Uterus (tissue), 4 donors: ENCODE results near the gene RAB33B. TPM values are rescaled to one million over a fixed set of nuclear protein-coding genes. Genes with fewer than 3 reads are reported as not detected.

Experiments used
- DNase-seq, 2 donors: peaks; one replicate each; pipeline ENCODE4 v3.0.0-alpha.2; 2019 to 2020
- H3K27ac ChIP-seq, 2 donors: fragments of 200-600 bp; sonication (generic); 1 replicate in 1 of 2; 2 replicates in 1 of 2; pipeline ENCODE4 v1.5.1; 2016 to 2018
- H3K27me3 ChIP-seq, 2 donors: fragments of 200-600 bp; sonication (generic); one replicate each; pipeline ENCODE4 v1.5.1; 2018 to 2019; ENCODE audit warnings: control low read depth in 1 of 2
- H3K36me3 ChIP-seq, 2 donors: fragments of 200-600 bp; sonication (generic); one replicate each; pipeline ENCODE4 v1.5.1; 2019; ENCODE audit warnings: control low read depth in 1 of 2
- H3K4me1 ChIP-seq, 2 donors: fragments of 200-600 bp; sonication (generic); one replicate each; pipeline ENCODE4 v1.5.1; 2018 to 2019; ENCODE audit warnings: control low read depth in 1 of 2
- H3K4me3 ChIP-seq, 2 donors: fragments of 200-600 bp; sonication (generic); 1 replicate in 1 of 2; 2 replicates in 1 of 2; pipeline ENCODE4 v1.5.1; 2018 to 2019; ENCODE audit warnings: mild to moderate bottlenecking in 1 of 2
- H3K9me3 ChIP-seq, 2 donors: fragments of 200-600 bp; sonication (generic); one replicate each; pipeline ENCODE4 v1.5.1; 2019; ENCODE audit warnings: control low read depth in 1 of 2
- CTCF ChIP-seq, 4 experiments: fragments of 200-600 bp in 2 of 4; fragments of 450-650 bp in 2 of 4; sonication (generic) in 2 of 4; IDR thresholded peaks; one replicate each; pipeline ENCODE4 v1.5.1; 2016 to 2019; ENCODE audit warnings: antibody characterized with exemption in 4 of 4, mild to moderate bottlenecking in 2 of 4, moderate library complexity in 1 of 4
- POLR2A ChIP-seq, 2 donors: fragments of 450-650 bp; IDR thresholded peaks; one replicate each; pipeline ENCODE4 v1.6.1; 2016; ENCODE audit warnings: antibody characterized with exemption in 2 of 2, mild to moderate bottlenecking in 1 of 2, moderate library complexity in 1 of 2
- intact Hi-C: fragments of 100-400 bp; cut with DNase I; formaldehyde crosslinking; loops from one replicate; pipeline ENCODE4 v1.15.1; 2023; ENCODE audit warnings: low total_unique reads
- small RNA-seq: library from RNA; depleted of rRNA; stranded (forward); fragments of <200 nt; gene quantifications from one replicate; pipeline ENCODE3, GENCODE V24; 2016
- total RNA-seq, 4 donors: library from RNA; depleted of rRNA in 3 of 4; stranded (reverse); fragments of >200 nt in 3 of 4; gene quantifications; one replicate each; pipeline versions ENCODE4 v1.1.0 to v1.2.4, GENCODE V29; 2014 to 2023
- donor health status: DM: yes; HTN: yes; CAD: no.

RAB33B gene
- total RNA-seq, 4 donors from 2014 or later: 9.2 to 46.8 (median 13.8) TPM

DNA sequence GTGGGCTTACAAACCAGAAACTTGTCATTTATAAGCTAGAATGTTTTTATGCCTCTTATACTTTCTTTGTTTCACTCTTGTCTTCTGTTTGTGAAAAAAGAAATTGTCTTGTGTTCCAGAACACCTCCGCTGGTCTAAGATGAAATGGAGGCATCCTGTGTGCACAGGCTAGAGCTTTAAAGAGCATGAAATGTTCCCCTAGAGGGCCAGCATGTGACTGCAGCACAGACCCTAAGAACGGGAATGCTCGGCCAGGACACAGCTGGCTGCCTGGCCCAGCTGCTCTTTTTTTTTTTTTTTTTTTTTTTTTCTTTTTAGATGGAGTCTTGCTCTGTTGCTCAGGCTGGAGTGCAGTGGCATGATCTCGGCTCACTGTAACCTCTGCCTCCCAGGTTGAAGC is 68.5 kb downstream of the RAB33B start:
- Histone ChIP-seq H3K36me3 (no peaks in the 10 kb centered on the region), H3K27ac (no peak overlapping the region), H3K9me3 (no peaks in the 10 kb centered on the region), H3K4me1 (no peaks in the 10 kb centered on the region), H3K27me3 (no peaks in the 10 kb centered on the region), H3K4me3 (no peak overlapping the region)
- DNase-seq: no peak
- intact Hi-C loops: no loop called here
- TF ChIP-seq POLR2A (IDR thresholded peaks at IDR 0.05) (no peak), CTCF (IDR thresholded peaks at IDR 0.05) (no peak)

- DNase-seq: no peak
- no peak for TF ChIP-seq CTCF (IDR thresholded peaks at IDR 0.05)
- no peak for TF ChIP-seq POLR2A (IDR thresholded peaks at IDR 0.05)
- no peaks in the 10 kb centered on the region for H3K36me3 ChIP-seq
- no peaks in the 10 kb centered on the region for H3K9me3 ChIP-seq
- H3K27me3 ChIP-seq: no peaks in the 10 kb centered on the region
- intact Hi-C loops: no loop called here
- no peaks in the 10 kb centered on the region for H3K4me1 ChIP-seq
- H3K27ac ChIP-seq: no peak overlapping the region
- H3K4me3 ChIP-seq: no peak overlapping the region
Measured at GRCh38 chr4:139523076-139523475, 69.2 kb downstream of the RAB33B start.

GRCh38 chr4:139524062-139524631 is 70.2 kb downstream of the RAB33B start:
- DNase-seq: no peak
- TF ChIP-seq CTCF (IDR thresholded peaks at IDR 0.05) (no peak), POLR2A (IDR thresholded peaks at IDR 0.05) (no peak)
- H3K4me1 ChIP-seq: no peaks in the 10 kb centered on the region
- intact Hi-C loops: no loop called here
- no peak overlapping the region for H3K4me3 ChIP-seq
- no peaks in the 10 kb centered on the region for H3K36me3 ChIP-seq
- no peaks in the 10 kb centered on the region for H3K9me3 ChIP-seq
- H3K27ac ChIP-seq: no peak overlapping the region
- no peaks in the 10 kb centered on the region for H3K27me3 ChIP-seq

- no peaks in the 10 kb centered on the region for H3K36me3 ChIP-seq
- H3K27ac ChIP-seq: no peak overlapping the region
- H3K4me3 ChIP-seq: no peak overlapping the region
- H3K9me3 ChIP-seq: no peaks in the 10 kb centered on the region
- DNase-seq: no peak
- intact Hi-C loops: no loop called here
- TF ChIP-seq POLR2A (IDR thresholded peaks at IDR 0.05): no peak
- TF ChIP-seq CTCF (IDR thresholded peaks at IDR 0.05): no peak
- no peaks in the 10 kb centered on the region for H3K4me1 ChIP-seq
- no peaks in the 10 kb centered on the region for H3K27me3 ChIP-seq
Measured at GRCh38 chr4:139525414-139525813, 71.5 kb downstream of the RAB33B start.

Small RNA genes lying within 50 kb of the gene (small RNA-seq; reads per million reads assigned to genes)
- gene RF01225: not detected

Other genes with a start within 250 kb of the RAB33B start
- gene MGARP, start 173.9 kb upstream of the RAB33B start, total RNA-seq: 1 to 10 TPM in 2 of 4 donors, under 1 TPM in 1, not detected in 1; 0.29 to 9.0 (median 3.2) TPM
- gene NAA15, start 152.6 kb upstream of the RAB33B start, total RNA-seq: 10 to 100 TPM; 47.1 to 75.1 (median 54.1) TPM
- 10 to 100 TPM in 2 of 4 donors, 1 to 10 TPM in 1, under 1 TPM in 1; 0.77 to 43.8 (median 14.9) TPM for gene NDUFC1, start 151.6 kb upstream of the RAB33B start, total RNA-seq
- 10 to 100 TPM; 38.9 to 80.6 (median 59.3) TPM for gene SETD7, start 102.1 kb downstream of the RAB33B start, total RNA-seq
- 100 to 1,000 TPM in 1 of 4 donors, 10 to 100 TPM in 3; 19.4 to 141 (median 40.7) TPM for gene MGST2, start 211.7 kb downstream of the RAB33B start, total RNA-seq